Breast epithelium (tissue), 4 donors: ENCODE results near the gene PARP1. TPM values are rescaled to one million over a fixed set of nuclear protein-coding genes. Genes with fewer than 3 reads are reported as not detected.

Source experiments
- DNase-seq, 2 donors: peaks; one replicate each; pipeline ENCODE4 v3.0.0-alpha.2; 2019; ENCODE audit warnings: low spot score in 2 of 2
- H3K27ac ChIP-seq, 2 donors: fragments of 200-600 bp; sonication (generic) in 1 of 2; one replicate each; pipeline ENCODE4 v1.5.1; 2016 to 2019; ENCODE audit warnings: mild to moderate bottlenecking in 1 of 2
- H3K27me3 ChIP-seq, 2 donors: fragments of 200-600 bp; sonication (generic) in 1 of 2; one replicate each; pipeline versions ENCODE4 v1.5.1 to v1.6.0; 2017 to 2019; ENCODE audit warnings: control low read depth in 1 of 2, mild to moderate bottlenecking in 1 of 2
- H3K36me3 ChIP-seq: fragments of 200-600 bp; one replicate; pipeline ENCODE4 v1.5.1; 2019
- H3K4me1 ChIP-seq, 2 donors: fragments of 200-600 bp; sonication (generic); one replicate each; pipeline ENCODE4 v1.5.1; 2016 to 2019; ENCODE audit warnings: control low read depth in 1 of 2
- H3K4me3 ChIP-seq, 3 donors: fragments of 200-600 bp; sonication (generic); 1 replicate in 2 of 3; 2 replicates in 1 of 3; pipeline ENCODE4 v1.5.1; 2016 to 2019; ENCODE audit warnings: mild to moderate bottlenecking in 3 of 3, moderate library complexity in 2 of 3
- H3K9me3 ChIP-seq, 2 donors: fragments of 200-600 bp; sonication (generic) in 1 of 2; one replicate each; pipeline ENCODE4 v1.5.1; 2016 to 2019; ENCODE audit warnings: control low read depth in 1 of 2
- CTCF ChIP-seq, 3 donors: fragments of 450-650 bp; IDR thresholded peaks; one replicate each; pipeline ENCODE4 v1.5.1; 2016 to 2017; ENCODE audit warnings: antibody characterized with exemption in 3 of 3, mild to moderate bottlenecking in 3 of 3, moderate library complexity in 3 of 3
- POLR2A ChIP-seq: fragments of 450-650 bp; IDR thresholded peaks from one replicate; pipeline ENCODE4 v1.6.1; 2016; ENCODE audit warnings: antibody characterized with exemption, mild to moderate bottlenecking, moderate library complexity
- POLR2AphosphoS5 ChIP-seq, 3 donors: sonication (generic); formaldehyde crosslinking; IDR thresholded peaks; one replicate each; pipeline ENCODE4 v1.6.1; 2017; ENCODE audit warnings: antibody characterized with exemption in 3 of 3
- intact Hi-C: fragments of 100-400 bp; cut with DNase I; formaldehyde crosslinking; loops from one replicate; pipeline ENCODE4 v1.15.1; 2023; ENCODE audit warnings: low total_unique reads
- total RNA-seq, 3 donors: library from RNA; depleted of rRNA; stranded (reverse); fragments of >200 nt; gene quantifications; one replicate each; pipeline ENCODE4 v1.1.0, GENCODE V29; 2016

PARP1 gene
- 10 to 100 TPM; 53.0 to 83.9 (median 72.3) TPM for total RNA-seq

- H3K4me3 ChIP-seq = peak within 1 kb of the TSS; percentile 71 to 94 (median 77)
- intact Hi-C loops = no loop called here
- no peaks in the 10 kb centered on the region for H3K27me3 ChIP-seq
- DNase-seq = peak; percentile 89 to 90
- no peaks in the 10 kb centered on the region for H3K9me3 ChIP-seq
- H3K36me3 ChIP-seq = no peaks in the 10 kb centered on the region
- TF ChIP-seq POLR2AphosphoS5 (IDR thresholded peaks at IDR 0.05) (peak; percentile 16 to 33 (median 30)), CTCF (IDR thresholded peaks at IDR 0.05) (peak in 1 of 3 donors; percentile 65), POLR2A (no peak)
- H3K4me1 ChIP-seq = peaks cover 0 to 4% of the 10 kb centered on the region in 2 donors
- peak within 1 kb of the TSS; percentile 76 to 84 for H3K27ac ChIP-seq
Measured at GRCh38 chr1:226407497-226408284, at the start of gene PARP1. PARP1 (minus strand) TSS chr1:226408093; CDS start chr1:226407929, 164 bp downstream.

GRCh38 chr1:226457307-226457712 lies 49.4 kb upstream of the PARP1 start:
- no peaks in the 10 kb centered on the region for H3K4me1 ChIP-seq
- H3K27ac ChIP-seq = no peak overlapping the region
- intact Hi-C loops = no loop called here
- H3K4me3 ChIP-seq = no peak overlapping the region
- TF ChIP-seq POLR2AphosphoS5 (IDR thresholded peaks at IDR 0.05) (no peak), POLR2A (no peak), CTCF (IDR thresholded peaks at IDR 0.05) (no peak)
- no peaks in the 10 kb centered on the region for H3K27me3 ChIP-seq
- H3K36me3 ChIP-seq = no peaks in the 10 kb centered on the region
- peaks cover 0 to 3% of the 10 kb centered on the region in 2 donors for H3K9me3 ChIP-seq
- DNase-seq = no peak

- TF ChIP-seq POLR2A = no peak
- no peak for TF ChIP-seq CTCF (IDR thresholded peaks at IDR 0.05)
- TF ChIP-seq POLR2AphosphoS5 (IDR thresholded peaks at IDR 0.05) = no peak
- H3K9me3 ChIP-seq = no peaks in the 10 kb centered on the region
- no peaks in the 10 kb centered on the region for H3K27me3 ChIP-seq
- no peak overlapping the region for H3K27ac ChIP-seq
- intact Hi-C loops = no loop called here
- no peak overlapping the region for H3K4me3 ChIP-seq
- no peaks in the 10 kb centered on the region for H3K4me1 ChIP-seq
- no peak for DNase-seq
- no peaks in the 10 kb centered on the region for H3K36me3 ChIP-seq
Measured at GRCh38 chr1:226455843-226456242, 48.0 kb upstream of the PARP1 start.

- no peak overlapping the region for H3K27ac ChIP-seq
- H3K27me3 ChIP-seq = no peaks in the 10 kb centered on the region
- no peaks in the 10 kb centered on the region for H3K9me3 ChIP-seq
- TF ChIP-seq POLR2A = no peak
- TF ChIP-seq CTCF (IDR thresholded peaks at IDR 0.05) = no peak
- TF ChIP-seq POLR2AphosphoS5 (IDR thresholded peaks at IDR 0.05) = no peak
- DNase-seq = no peak
- no peaks in the 10 kb centered on the region for H3K4me1 ChIP-seq
- H3K4me3 ChIP-seq = no peak overlapping the region
- H3K36me3 ChIP-seq = no peaks in the 10 kb centered on the region
- intact Hi-C loops = no loop called here
Measured at GRCh38 chr1:226454349-226454748, 46.5 kb upstream of the PARP1 start.

- Histone ChIP-seq H3K4me1 (no peaks in the 10 kb centered on the region), H3K27me3 (no peaks in the 10 kb centered on the region), H3K4me3 (no peak overlapping the region), H3K9me3 (no peaks in the 10 kb centered on the region), H3K27ac (no peak overlapping the region), H3K36me3 (no peaks in the 10 kb centered on the region)
- no peak for DNase-seq
- intact Hi-C loops = no loop called here
- TF ChIP-seq POLR2AphosphoS5 (IDR thresholded peaks at IDR 0.05) (no peak), CTCF (IDR thresholded peaks at IDR 0.05) (no peak), POLR2A (no peak)
Measured at GRCh38 chr1:226453015-226453704, 45.3 kb upstream of the PARP1 start.
